ENCODE results near the gene ROR2. TPM values are rescaled to one million over a fixed set of nuclear protein-coding genes. Genes with fewer than 3 reads are reported as not detected.
"Not testable (repeated sequence)": the region's sequence is repeated elsewhere in the genome, so short reads cannot be mapped to it uniquely, and the experiment has no call there.

Gene ROR2
- total RNA-seq, 4 donors from 2014 or later, result 37.4 to 71.8 (median 59.4) TPM

DNA sequence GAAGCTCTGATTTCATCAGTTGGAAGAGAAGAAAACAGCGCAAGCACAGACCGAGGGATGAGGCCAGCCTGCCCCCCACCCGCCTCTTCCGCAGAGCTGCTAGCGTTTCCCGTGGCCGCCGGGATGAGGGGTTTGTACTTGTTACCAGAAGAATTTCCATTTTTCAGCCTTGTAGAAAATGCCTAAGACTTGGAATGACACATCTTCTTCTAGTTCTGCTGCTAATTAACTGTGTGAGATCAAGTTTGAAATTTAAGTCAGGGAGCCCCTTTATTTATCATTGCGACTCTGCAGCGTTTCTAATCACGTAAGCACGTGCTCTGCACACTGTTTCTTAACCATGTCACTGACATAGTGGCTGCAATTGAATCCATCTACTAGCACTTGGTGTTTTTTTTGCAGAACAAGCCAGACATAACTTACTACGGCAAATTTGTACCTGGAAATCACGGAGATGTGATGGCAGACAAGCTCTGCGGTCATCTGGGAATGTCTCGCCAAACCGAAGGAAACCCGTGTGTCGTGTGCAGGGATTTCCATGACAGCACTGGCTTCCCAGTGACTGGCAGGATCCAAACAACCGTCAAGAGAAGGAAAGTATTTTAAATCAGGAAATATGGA, 41.8 kb upstream of the ROR2 start:
- no peaks in the 10 kb centered on the region for H3K36me3 ChIP-seq
- H3K27me3 ChIP-seq, result peaks cover 0 to 20% (median 0%) of the 10 kb centered on the region in 4 donors
- peak overlapping the region in 2 of 4 donors; percentile 14 to 21 for H3K4me3 ChIP-seq
- WGBS, result 55% methylated on average over 20 of the region's 20 CpGs
- no peaks in the 10 kb centered on the region for H3K9me3 ChIP-seq
- intact Hi-C loops (cut with DNase I), result no loop called here
- DNase-seq (ENCODE audit: extremely low spot score), result peak; percentile 50
- H3K4me1 ChIP-seq, result no peaks in the 10 kb centered on the region
- no peak overlapping the region for H3K27ac ChIP-seq (replicated peaks in 1 of 4)
- TF ChIP-seq POLR2A (IDR thresholded peaks at IDR 0.05; ENCODE audit: low read depth), result no peak
- TF ChIP-seq POLR2AphosphoS5 (IDR thresholded peaks at IDR 0.05), result no peak
- TF ChIP-seq, protein P1, sequence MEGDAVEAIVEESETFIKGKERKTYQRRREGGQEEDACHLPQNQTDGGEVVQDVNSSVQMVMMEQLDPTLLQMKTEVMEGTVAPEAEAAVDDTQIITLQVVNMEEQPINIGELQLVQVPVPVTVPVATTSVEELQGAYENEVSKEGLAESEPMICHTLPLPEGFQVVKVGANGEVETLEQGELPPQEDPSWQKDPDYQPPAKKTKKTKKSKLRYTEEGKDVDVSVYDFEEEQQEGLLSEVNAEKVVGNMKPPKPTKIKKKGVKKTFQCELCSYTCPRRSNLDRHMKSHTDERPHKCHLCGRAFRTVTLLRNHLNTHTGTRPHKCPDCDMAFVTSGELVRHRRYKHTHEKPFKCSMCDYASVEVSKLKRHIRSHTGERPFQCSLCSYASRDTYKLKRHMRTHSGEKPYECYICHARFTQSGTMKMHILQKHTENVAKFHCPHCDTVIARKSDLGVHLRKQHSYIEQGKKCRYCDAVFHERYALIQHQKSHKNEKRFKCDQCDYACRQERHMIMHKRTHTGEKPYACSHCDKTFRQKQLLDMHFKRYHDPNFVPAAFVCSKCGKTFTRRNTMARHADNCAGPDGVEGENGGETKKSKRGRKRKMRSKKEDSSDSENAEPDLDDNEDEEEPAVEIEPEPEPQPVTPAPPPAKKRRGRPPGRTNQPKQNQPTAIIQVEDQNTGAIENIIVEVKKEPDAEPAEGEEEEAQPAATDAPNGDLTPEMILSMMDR (IDR thresholded peaks at IDR 0.05), result no peak
- TF ChIP-seq EP300 (IDR thresholded peaks at IDR 0.05), result no peak

DNA sequence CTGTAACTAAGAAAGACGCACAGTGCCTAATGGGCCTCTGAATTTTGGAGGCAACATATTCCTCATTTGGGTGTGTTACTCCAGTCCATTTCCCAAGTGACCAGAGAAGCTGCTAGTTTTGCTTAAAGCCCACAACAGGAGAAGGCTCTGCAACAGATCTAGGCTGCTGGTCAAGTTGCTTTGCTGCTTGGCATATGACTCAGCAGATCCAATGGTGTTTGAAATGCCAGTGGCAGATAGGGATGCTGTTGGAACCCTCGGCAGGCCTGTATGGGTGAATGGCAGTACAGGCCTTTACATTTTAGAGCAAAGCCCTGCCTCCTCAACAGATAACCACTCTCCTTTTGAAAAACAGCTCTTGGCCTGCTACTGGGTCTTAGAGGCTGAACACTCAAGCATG, 36.2 kb upstream of the ROR2 start:
- intact Hi-C loops (cut with DNase I), result no loop called here
- H3K9me3 ChIP-seq, result peaks cover 0 to 7% (median 0%) of the 10 kb centered on the region in 4 donors
- WGBS, result 87% methylated on average over 2 of the region's 2 CpGs
- H3K4me3 ChIP-seq, result no peak overlapping the region
- no peaks in the 10 kb centered on the region for H3K4me1 ChIP-seq
- H3K27me3 ChIP-seq, result peaks cover 0 to 4% (median 0%) of the 10 kb centered on the region in 4 donors
- no peak overlapping the region for H3K27ac ChIP-seq (replicated peaks in 1 of 4)
- no peak for DNase-seq (ENCODE audit: extremely low spot score)
- no peaks in the 10 kb centered on the region for H3K36me3 ChIP-seq
- no peak for TF ChIP-seq EP300 (IDR thresholded peaks at IDR 0.05)
- TF ChIP-seq, protein P1 (IDR thresholded peaks at IDR 0.05), result no peak
- no peak for TF ChIP-seq POLR2A (IDR thresholded peaks at IDR 0.05; ENCODE audit: low read depth)
- no peak for TF ChIP-seq POLR2AphosphoS5 (IDR thresholded peaks at IDR 0.05)

DNA sequence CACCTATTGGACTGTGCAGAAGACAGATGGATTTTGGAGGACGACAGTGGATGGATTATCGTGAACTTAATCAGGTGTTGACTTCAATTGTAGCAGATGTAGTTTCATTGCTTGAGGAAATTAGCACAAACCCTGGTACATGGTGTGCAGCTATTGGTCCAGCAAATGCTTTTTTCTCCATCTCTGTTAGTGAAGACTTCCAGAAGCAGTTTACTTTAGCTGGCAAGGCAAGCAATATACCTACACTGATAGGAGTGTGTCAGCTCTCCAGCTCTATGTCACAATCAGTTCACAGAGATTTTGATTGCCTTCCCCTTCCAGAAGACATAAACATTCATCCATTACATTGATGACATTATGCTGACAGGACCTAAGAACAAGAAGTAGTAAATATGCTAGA, 35.7 kb upstream of the ROR2 start:
- no peak for DNase-seq (ENCODE audit: extremely low spot score)

DNA sequence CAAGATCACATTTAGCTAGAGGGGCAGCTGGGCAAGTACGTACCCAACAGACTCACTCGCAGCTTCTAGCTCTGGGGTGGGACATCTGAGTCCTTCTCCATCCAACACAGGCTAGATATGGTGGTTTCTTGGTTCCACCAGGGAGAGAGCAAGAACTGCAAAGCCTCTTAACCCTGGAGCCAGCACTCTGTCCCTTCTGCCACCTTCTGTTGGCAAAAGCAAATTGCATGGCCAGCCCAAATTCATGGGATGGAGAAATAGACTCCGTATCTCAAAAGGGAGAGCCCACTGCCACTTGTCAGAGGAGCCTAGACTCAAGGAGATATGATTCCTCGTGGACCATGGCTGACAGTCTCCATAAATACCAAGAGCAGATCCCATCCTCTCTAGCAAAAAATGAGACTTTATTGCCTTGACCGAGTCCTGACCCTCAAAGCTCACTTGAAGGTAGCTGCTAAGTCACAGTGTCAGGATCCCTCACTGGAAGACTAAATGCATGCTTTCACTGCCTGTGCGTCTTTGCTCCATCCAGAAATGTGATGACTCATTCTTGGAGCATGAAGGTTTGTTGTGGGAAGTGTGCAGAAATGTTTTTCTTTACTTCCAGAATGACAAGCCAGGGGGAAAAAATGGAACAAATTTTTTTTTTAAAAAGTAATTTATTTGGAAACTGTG, 28.8 kb upstream of the ROR2 start:
- H3K27ac ChIP-seq (replicated peaks in 1 of 4), result no peak overlapping the region
- H3K4me1 ChIP-seq, result peaks cover 0 to 9% (median 0%) of the 10 kb centered on the region in 4 donors
- peaks cover 0 to 7% (median 0%) of the 10 kb centered on the region in 4 donors for H3K9me3 ChIP-seq
- no peak overlapping the region for H3K4me3 ChIP-seq
- intact Hi-C loops (cut with DNase I), result no loop called here
- H3K36me3 ChIP-seq, result no peaks in the 10 kb centered on the region
- H3K27me3 ChIP-seq, result no peaks in the 10 kb centered on the region
- 56% methylated on average over 6 of the region's 6 CpGs for WGBS
- TF ChIP-seq POLR2A (IDR thresholded peaks at IDR 0.05; ENCODE audit: low read depth) (no peak), POLR2AphosphoS5 (IDR thresholded peaks at IDR 0.05) (no peak)
- TF ChIP-seq, protein P1 (IDR thresholded peaks at IDR 0.05), result peak in 2 of 3 experiments; percentile 31 to 43
- no peak for DNase-seq (ENCODE audit: extremely low spot score)

More for the DNA sequence above, 35.7 kb upstream of the ROR2 start:
- peaks cover 0 to 7% (median 0%) of the 10 kb centered on the region in 4 donors for H3K9me3 ChIP-seq
- no peak overlapping the region for H3K27ac ChIP-seq (replicated peaks in 1 of 4)
- no peak overlapping the region for H3K4me3 ChIP-seq
- TF ChIP-seq, protein P1 (IDR thresholded peaks at IDR 0.05), result no peak
- intact Hi-C loops (cut with DNase I), result no loop called here
- H3K4me1 ChIP-seq, result no peaks in the 10 kb centered on the region
- 87% methylated on average over 2 of the region's 2 CpGs for WGBS
- no peaks in the 10 kb centered on the region for H3K27me3 ChIP-seq
- no peaks in the 10 kb centered on the region for H3K36me3 ChIP-seq

DNA sequence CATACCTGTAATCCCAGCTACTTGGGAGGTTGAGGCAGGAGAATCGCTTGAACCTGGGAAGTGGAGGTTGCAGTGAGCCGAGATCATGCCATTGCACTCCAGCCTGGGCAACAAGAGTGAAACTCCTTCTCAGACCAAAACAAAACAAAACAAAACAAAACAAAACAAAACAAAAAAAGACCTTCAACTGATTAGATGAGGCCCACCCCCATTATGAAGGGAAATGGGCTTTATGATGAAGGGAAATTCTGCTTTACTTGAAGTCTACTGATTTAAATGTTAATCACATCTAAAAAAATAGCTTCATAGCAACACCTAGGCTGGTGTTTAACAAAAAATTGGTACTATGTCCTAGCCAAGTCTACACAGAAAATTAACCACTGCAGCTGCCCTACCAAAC, 25.2 kb upstream of the ROR2 start:
- 88% methylated on average over 2 of the region's 2 CpGs for WGBS
- intact Hi-C loops (cut with DNase I), result not testable (repeated sequence)

More for the DNA sequence above, 25.2 kb upstream of the ROR2 start:
- not testable (repeated sequence) for H3K4me1 ChIP-seq; H3K36me3 ChIP-seq; H3K4me3 ChIP-seq; DNase-seq (ENCODE audit: extremely low spot score); H3K27ac ChIP-seq (replicated peaks in 1 of 4); H3K27me3 ChIP-seq; H3K9me3 ChIP-seq
